Measurements from ENCODE around the gene CAPN12.
A peak's percentile ranks its signal among the peaks of the same experiment; 100 is the strongest.

CAPN12 gene

DNA sequence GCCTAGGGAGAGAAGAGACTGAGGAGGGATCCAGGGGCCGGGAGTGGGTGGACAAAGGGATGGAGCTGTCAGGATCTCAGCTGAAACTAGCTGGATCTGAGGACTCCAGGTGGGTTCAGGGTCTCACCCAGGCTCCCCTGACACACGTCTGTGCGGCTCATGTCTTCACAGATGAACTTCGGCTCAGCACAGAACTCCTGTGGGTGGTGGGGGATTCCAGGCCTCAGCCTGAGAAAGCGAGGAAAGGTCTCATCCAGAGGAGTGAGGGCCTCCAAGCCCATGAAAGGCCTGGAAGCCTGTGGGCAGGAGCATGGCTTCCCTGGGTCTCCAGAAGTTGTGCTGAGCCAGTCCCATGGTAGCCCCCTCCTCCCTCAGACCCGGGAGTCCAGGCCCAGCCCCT, 1.4 kb downstream of the CAPN12 start:
- FAIRE-seq (no peak), DNase-seq (ENCODE audit: insufficient read length, low spot score) (peak; percentile 9)
- TF ChIP-seq, protein P1, sequence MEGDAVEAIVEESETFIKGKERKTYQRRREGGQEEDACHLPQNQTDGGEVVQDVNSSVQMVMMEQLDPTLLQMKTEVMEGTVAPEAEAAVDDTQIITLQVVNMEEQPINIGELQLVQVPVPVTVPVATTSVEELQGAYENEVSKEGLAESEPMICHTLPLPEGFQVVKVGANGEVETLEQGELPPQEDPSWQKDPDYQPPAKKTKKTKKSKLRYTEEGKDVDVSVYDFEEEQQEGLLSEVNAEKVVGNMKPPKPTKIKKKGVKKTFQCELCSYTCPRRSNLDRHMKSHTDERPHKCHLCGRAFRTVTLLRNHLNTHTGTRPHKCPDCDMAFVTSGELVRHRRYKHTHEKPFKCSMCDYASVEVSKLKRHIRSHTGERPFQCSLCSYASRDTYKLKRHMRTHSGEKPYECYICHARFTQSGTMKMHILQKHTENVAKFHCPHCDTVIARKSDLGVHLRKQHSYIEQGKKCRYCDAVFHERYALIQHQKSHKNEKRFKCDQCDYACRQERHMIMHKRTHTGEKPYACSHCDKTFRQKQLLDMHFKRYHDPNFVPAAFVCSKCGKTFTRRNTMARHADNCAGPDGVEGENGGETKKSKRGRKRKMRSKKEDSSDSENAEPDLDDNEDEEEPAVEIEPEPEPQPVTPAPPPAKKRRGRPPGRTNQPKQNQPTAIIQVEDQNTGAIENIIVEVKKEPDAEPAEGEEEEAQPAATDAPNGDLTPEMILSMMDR (IDR thresholded peaks at IDR 0.05; ENCODE audit: insufficient read depth, missing control alignments), result no peak

DNA sequence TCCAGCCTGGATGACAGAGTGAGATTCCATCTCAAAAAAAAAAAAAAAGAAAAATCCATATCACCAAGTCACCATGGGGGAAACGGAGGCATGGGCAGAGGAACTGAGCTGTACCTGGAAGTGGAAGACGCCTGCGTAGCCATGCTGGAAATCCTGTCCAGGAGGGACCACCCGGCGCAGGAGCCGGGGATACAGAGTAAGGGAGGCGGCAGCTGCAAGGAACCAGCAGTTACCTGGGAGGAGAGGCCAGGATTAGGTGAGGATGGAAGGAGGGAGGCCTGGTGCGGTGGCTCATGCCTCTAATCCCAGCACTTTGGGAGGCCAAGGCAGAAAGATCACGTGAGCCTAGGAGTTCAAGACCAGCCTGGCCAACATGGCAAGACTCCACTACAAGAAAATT, 2.0 kb downstream of the CAPN12 start:
- FAIRE-seq (no peak), DNase-seq (ENCODE audit: insufficient read length, low spot score) (peak; percentile 5)
- TF ChIP-seq, protein P1 (IDR thresholded peaks at IDR 0.05; ENCODE audit: insufficient read depth, missing control alignments), result no peak

DNA sequence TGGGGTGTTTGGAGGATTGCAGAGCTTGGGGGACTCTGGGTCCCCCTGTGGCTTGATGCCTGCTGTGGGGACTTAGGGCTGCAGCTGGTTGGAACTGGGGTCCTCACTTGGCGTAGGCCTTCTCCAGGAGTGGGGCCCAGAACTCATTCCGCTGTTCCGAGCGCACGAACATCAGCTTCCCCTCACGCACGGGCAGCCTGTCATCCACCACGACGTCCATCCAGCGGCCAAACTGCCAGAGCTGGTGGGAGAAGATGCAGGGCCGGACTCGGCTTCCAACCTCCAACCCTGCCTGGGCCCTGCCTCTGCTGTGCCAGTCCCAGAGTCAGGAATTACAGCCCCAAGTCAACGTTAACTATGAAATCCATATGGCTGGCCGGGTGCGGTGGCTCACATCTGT, 2.6 kb downstream of the CAPN12 start:
- TF ChIP-seq, protein P1 (IDR thresholded peaks at IDR 0.05; ENCODE audit: insufficient read depth, missing control alignments), result no peak
- FAIRE-seq (no peak), DNase-seq (ENCODE audit: insufficient read length, low spot score) (peak; percentile 7)

DNA sequence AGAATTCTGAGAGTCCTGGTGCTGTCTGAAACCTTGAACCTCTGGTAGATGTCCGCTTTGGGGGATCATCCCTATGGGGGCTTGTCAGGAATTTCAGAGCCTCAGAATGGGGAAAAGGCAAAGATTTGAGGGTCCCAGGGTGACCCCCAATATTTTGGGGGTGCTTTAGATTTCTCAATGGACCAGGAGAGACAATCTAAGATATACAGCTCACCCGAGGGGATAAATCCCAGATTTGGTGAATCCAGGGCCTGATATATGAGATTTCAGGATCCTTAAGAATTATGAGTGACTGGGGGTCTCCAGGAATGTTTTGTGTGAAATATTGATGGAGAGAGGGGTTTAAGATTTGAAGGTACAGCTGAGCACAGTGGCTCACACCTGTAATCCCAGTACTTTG, 3.3 kb downstream of the CAPN12 start:
- FAIRE-seq (no peak), DNase-seq (ENCODE audit: insufficient read length, low spot score) (no peak)
- TF ChIP-seq, protein P1 (IDR thresholded peaks at IDR 0.05; ENCODE audit: insufficient read depth, missing control alignments), result no peak

DNA sequence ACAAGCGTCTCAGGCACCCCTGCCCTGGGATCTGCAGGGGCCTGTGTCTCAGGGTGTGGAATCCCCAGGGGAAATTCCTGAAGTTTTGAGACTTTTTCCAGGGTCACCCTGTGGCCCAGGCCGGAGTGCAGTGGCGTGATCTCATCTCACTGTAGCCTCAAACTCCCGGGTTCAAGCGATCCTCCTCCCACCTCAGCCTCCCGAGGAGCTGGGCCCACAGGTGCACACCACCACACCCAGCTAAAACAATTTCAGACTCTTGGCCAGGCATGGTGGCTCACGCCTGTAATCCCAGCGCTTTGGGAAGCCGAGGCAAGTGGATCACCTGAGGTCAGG, 4.0 kb downstream of the CAPN12 start:
- DNase-seq (ENCODE audit: insufficient read length, low spot score), result peak; percentile 3
- no peak for FAIRE-seq
- TF ChIP-seq, protein P1 (IDR thresholded peaks at IDR 0.05; ENCODE audit: insufficient read depth, missing control alignments), result no peak

DNA sequence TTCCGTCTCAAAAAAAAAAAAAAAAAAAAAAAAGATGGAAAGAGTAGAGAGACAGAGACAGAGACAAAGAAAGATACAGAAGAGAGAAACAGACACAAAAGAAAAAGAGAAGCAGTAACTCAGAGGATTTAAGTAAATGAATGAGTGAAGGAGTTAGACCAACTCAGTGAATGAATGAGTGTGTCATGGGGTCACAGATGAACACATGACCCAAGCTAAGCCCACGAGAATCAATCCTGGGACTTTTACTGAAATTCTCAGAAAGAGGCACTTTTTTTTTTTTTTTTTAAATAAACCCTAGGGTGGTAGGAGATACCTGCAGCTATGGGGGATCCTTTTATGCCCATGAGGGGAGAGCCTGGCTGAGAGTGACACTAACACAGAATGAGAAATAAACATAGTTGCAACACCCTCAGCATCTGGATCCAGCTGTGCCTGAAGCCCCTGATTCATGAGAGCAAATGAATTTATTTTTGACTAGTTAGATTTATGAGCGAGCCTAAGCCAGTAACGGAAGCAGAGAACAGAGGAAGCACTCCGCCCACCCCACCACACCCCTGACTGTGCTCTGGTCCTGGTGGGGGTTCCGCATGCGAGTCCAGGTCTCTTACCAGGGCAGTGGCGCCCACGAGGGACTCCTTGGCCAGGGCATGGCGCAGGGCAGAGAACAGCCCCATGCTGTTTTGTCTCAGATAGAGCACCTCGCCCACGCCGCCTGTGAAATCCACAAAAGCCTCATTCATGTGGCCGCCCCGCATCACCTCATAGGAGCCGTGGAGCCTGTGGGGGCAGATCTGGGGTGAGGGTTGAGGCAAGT, 4.6 kb downstream of the CAPN12 start:
- no peak for FAIRE-seq

More for the DNA sequence above, 4.6 kb downstream of the CAPN12 start:
- TF ChIP-seq, protein P1 (IDR thresholded peaks at IDR 0.05; ENCODE audit: insufficient read depth, missing control alignments), result no peak
- peak; percentile 1 for DNase-seq (ENCODE audit: insufficient read length, low spot score)
